Raji (cell line): ENCODE data around the gene CPNE2.

Experiments used
- POLR2A ChIP-seq: IDR thresholded peaks from 2 replicates; pipeline ENCODE4 v1.6.1; 2011; ENCODE audit warnings: low read depth, low read length, control low read depth; ENCODE audit not compliant: insufficient read depth

The CPNE2 gene

GRCh38 chr16:57106767-57107166, 14.4 kb downstream of the CPNE2 start:
- no peak for TF ChIP-seq POLR2A

GRCh38 chr16:57107321-57107922, 15.0 kb downstream of the CPNE2 start:
- no peak for TF ChIP-seq POLR2A

- no peak for TF ChIP-seq POLR2A
Observed at GRCh38 chr16:57108432-57108831, 16.0 kb downstream of the CPNE2 start.

- TF ChIP-seq POLR2A, result no peak
Observed at GRCh38 chr16:57110937-57111336, 18.6 kb downstream of the CPNE2 start.

- no peak for TF ChIP-seq POLR2A
Observed at GRCh38 chr16:57111420-57111819, 19.0 kb downstream of the CPNE2 start.

- no peak for TF ChIP-seq POLR2A
Observed at GRCh38 chr16:57112403-57113041, 20.1 kb downstream of the CPNE2 start.

- TF ChIP-seq POLR2A, result no peak
Observed at GRCh38 chr16:57113042-57113453, 20.7 kb downstream of the CPNE2 start.

- TF ChIP-seq POLR2A, result no peak
Observed at GRCh38 chr16:57113664-57114063, 21.3 kb downstream of the CPNE2 start.

GRCh38 chr16:57115168-57115513, 22.8 kb downstream of the CPNE2 start:
- no peak for TF ChIP-seq POLR2A

GRCh38 chr16:57115514-57116182, 23.3 kb downstream of the CPNE2 start:
- no peak for TF ChIP-seq POLR2A

GRCh38 chr16:57118461-57119084, 26.2 kb downstream of the CPNE2 start:
- no peak for TF ChIP-seq POLR2A

- no peak for TF ChIP-seq POLR2A
Observed at GRCh38 chr16:57123216-57123973, 31.0 kb downstream of the CPNE2 start.

GRCh38 chr16:57123974-57124674, 31.7 kb downstream of the CPNE2 start:
- TF ChIP-seq POLR2A, result no peak

GRCh38 chr16:57125376-57125775, 33.0 kb downstream of the CPNE2 start:
- TF ChIP-seq POLR2A, result no peak

- no peak for TF ChIP-seq POLR2A
Observed at GRCh38 chr16:57125969-57126368, 33.6 kb downstream of the CPNE2 start.

- no peak for TF ChIP-seq POLR2A
Observed at GRCh38 chr16:57126411-57126810, 34.0 kb downstream of the CPNE2 start.
